Thyroid gland (tissue), 4 donors: Measurements from ENCODE around the gene ICE2. TPM values are rescaled to one million over a fixed set of nuclear protein-coding genes. Genes with fewer than 3 reads are reported as not detected.

Experiments
- DNase-seq, 2 donors: peaks; one replicate each; pipeline ENCODE4 v3.0.0-alpha.2; 2019
- H3K27ac ChIP-seq, 3 donors: fragments of 200-600 bp; sonication (generic); 1 replicate in 2 of 3; 2 replicates in 1 of 3; pipeline ENCODE4 v1.5.1; 2016 to 2019; ENCODE audit warnings: mild to moderate bottlenecking in 1 of 3, moderate library complexity in 1 of 3
- H3K27me3 ChIP-seq: fragments of 200-600 bp; sonication (generic); one replicate; pipeline ENCODE4 v1.5.1; 2019
- H3K36me3 ChIP-seq, 2 donors: fragments of 200-600 bp; sonication (generic); one replicate each; pipeline ENCODE4 v1.5.1; 2016 to 2019
- H3K4me1 ChIP-seq, 2 donors: fragments of 200-600 bp; sonication (generic); one replicate each; pipeline ENCODE4 v1.5.1; 2017 to 2019
- H3K4me3 ChIP-seq, 3 donors: fragments of 200-600 bp; sonication (generic); replicated peaks in 1 of 3; 1 replicate in 2 of 3; 2 replicates in 1 of 3; pipeline ENCODE4 v1.5.1; 2016; ENCODE audit warnings: mild to moderate bottlenecking in 1 of 3
- H3K9me3 ChIP-seq: fragments of 200-600 bp; sonication (generic); one replicate; pipeline ENCODE4 v1.5.1; 2017
- CTCF ChIP-seq, 6 experiments: fragments of 200-600 bp in 3 of 6; fragments of 450-650 bp in 3 of 6; sonication (generic) in 3 of 6; IDR thresholded peaks; one replicate each; pipeline ENCODE4 v1.5.1; 2016 to 2019; ENCODE audit warnings: antibody characterized with exemption in 6 of 6, mild to moderate bottlenecking in 2 of 6, inconsistent platforms in 1 of 6, moderate library complexity in 1 of 6
- POLR2A ChIP-seq, 2 donors: fragments of 450-650 bp; IDR thresholded peaks; one replicate each; pipeline ENCODE4 v1.6.1; 2017; ENCODE audit warnings: antibody characterized with exemption in 2 of 2, mild to moderate bottlenecking in 2 of 2, moderate library complexity in 1 of 2
- WGBS, 2 donors: methylation state at CpG; one replicate each; pipeline ENCODE4 v1.1.5; 2017; 5-methylcytosine and 5-hydroxymethylcytosine counted together
- intact Hi-C: fragments of 100-400 bp; cut with DNase I; formaldehyde crosslinking; loops from one replicate; pipeline ENCODE4 v1.15.1; 2023
- total RNA-seq, 4 donors: library from RNA; depleted of rRNA; stranded (reverse); fragments of >200 nt; gene quantifications; one replicate each; pipeline ENCODE4 v1.2.3, GENCODE V29; 2016

The ICE2 gene
- total RNA-seq, 4 donors from 2014 or later: 52.6 to 84.5 (median 59.5) TPM

GRCh38 chr15:60441331-60441730, 37.6 kb downstream of the ICE2 start:
- no peak overlapping the region for H3K27ac ChIP-seq
- H3K36me3 ChIP-seq: no peaks in the 10 kb centered on the region
- no peaks in the 10 kb centered on the region for H3K9me3 ChIP-seq
- H3K4me1 ChIP-seq: no peaks in the 10 kb centered on the region
- DNase-seq: no peak
- TF ChIP-seq CTCF (IDR thresholded peaks at IDR 0.05) (no peak), POLR2A (IDR thresholded peaks at IDR 0.05) (no peak)
- WGBS, 2 donors: 85 to 91% methylated on average over 1 of the region's 1 CpG
- H3K4me3 ChIP-seq: no peak overlapping the region
- intact Hi-C loops: loop anchor here (10.0 kb wide), 1 partner anchor 87 kb away; no protein-coding TSS in a partner anchor
- H3K27me3 ChIP-seq: no peaks in the 10 kb centered on the region

GRCh38 chr15:60438646-60439045, 40.3 kb downstream of the ICE2 start:
- H3K4me1 ChIP-seq: no peaks in the 10 kb centered on the region
- intact Hi-C loops: no loop called here
- H3K36me3 ChIP-seq: no peaks in the 10 kb centered on the region
- H3K27me3 ChIP-seq: no peaks in the 10 kb centered on the region
- WGBS, 2 donors: 98 to 100% methylated on average over 1 of the region's 1 CpG
- H3K4me3 ChIP-seq: no peak overlapping the region
- no peaks in the 10 kb centered on the region for H3K9me3 ChIP-seq
- no peak for TF ChIP-seq POLR2A (IDR thresholded peaks at IDR 0.05)
- no peak for TF ChIP-seq CTCF (IDR thresholded peaks at IDR 0.05)
- H3K27ac ChIP-seq: no peak overlapping the region
- DNase-seq: no peak

GRCh38 chr15:60428935-60429334, 50.0 kb downstream of the ICE2 start:
- TF ChIP-seq POLR2A (IDR thresholded peaks at IDR 0.05) (no peak), CTCF (IDR thresholded peaks at IDR 0.05) (no peak)
- no peaks in the 10 kb centered on the region for H3K36me3 ChIP-seq
- H3K4me1 ChIP-seq: peaks cover 2 to 4% of the 10 kb centered on the region in 2 donors
- no peaks in the 10 kb centered on the region for H3K9me3 ChIP-seq
- intact Hi-C loops: no loop called here
- H3K27ac ChIP-seq: no peak overlapping the region
- no peak for DNase-seq
- 97 to 99% methylated on average over 1 of the region's 1 CpG for WGBS, 2 donors
- H3K4me3 ChIP-seq: no peak overlapping the region
- H3K27me3 ChIP-seq: no peaks in the 10 kb centered on the region

GRCh38 chr15:60426870-60427508, 52.0 kb downstream of the ICE2 start:
- TF ChIP-seq POLR2A (IDR thresholded peaks at IDR 0.05): no peak
- TF ChIP-seq CTCF (IDR thresholded peaks at IDR 0.05): no peak
- no peak for DNase-seq
- H3K36me3 ChIP-seq: no peaks in the 10 kb centered on the region
- no peaks in the 10 kb centered on the region for H3K9me3 ChIP-seq
- no peak overlapping the region for H3K4me3 ChIP-seq
- peak overlapping the region; percentile 7 to 57 (median 29) for H3K27ac ChIP-seq
- no peaks in the 10 kb centered on the region for H3K27me3 ChIP-seq
- H3K4me1 ChIP-seq: peaks cover 14 to 20% of the 10 kb centered on the region in 2 donors
- intact Hi-C loops: no loop called here
- 68 to 74% methylated on average over 2 of the region's 2 CpGs for WGBS, 2 donors

GRCh38 chr15:60425461-60425860, 53.5 kb downstream of the ICE2 start:
- intact Hi-C loops: no loop called here
- Histone ChIP-seq H3K9me3 (no peaks in the 10 kb centered on the region), H3K36me3 (no peaks in the 10 kb centered on the region), H3K4me3 (no peak overlapping the region), H3K27ac (peak overlapping the region in 1 of 3 donors; percentile 57), H3K27me3 (no peaks in the 10 kb centered on the region), H3K4me1 (peaks cover 14 to 22% of the 10 kb centered on the region in 2 donors)
- no peak for TF ChIP-seq POLR2A (IDR thresholded peaks at IDR 0.05)
- TF ChIP-seq CTCF (IDR thresholded peaks at IDR 0.05): no peak
- DNase-seq: no peak
- WGBS, 2 donors: 82 to 86% methylated on average over 2 of the region's 2 CpGs
